CD4-positive, alpha-beta T cell treated with Interleukin-17A for 4 hours (primary cell): ENCODE data around the gene NRBF2.
A peak's percentile ranks its signal among the peaks of the same experiment; 100 is the strongest.
"Not testable (repeated sequence)": the region's sequence is repeated elsewhere in the genome, so short reads cannot be mapped to it uniquely, and the experiment has no call there.

Source experiments
- DNase-seq: peaks from one replicate; pipeline ENCODE4 v3.0.0-alpha.2; 2020; ENCODE audit warnings: mixed read lengths

The NRBF2 gene

GRCh38 chr10:63133056-63133820 is at the start of gene NRBF2:
NRBF2 (plus strand) TSS chr10:63133328; CDS start chr10:63133471, 143 bp downstream.
- DNase-seq = peak; percentile 98

- DNase-seq = not testable (repeated sequence)
Observed at GRCh38 chr10:63083406-63083805, 49.7 kb upstream of the NRBF2 start.

GRCh38 chr10:63083904-63084689 is 49.0 kb upstream of the NRBF2 start:
- DNase-seq = peak; percentile 52

- DNase-seq = no peak
Observed at GRCh38 chr10:63084690-63085382, 48.3 kb upstream of the NRBF2 start.

GRCh38 chr10:63093227-63093626 is 39.9 kb upstream of the NRBF2 start:
- no peak for DNase-seq

GRCh38 chr10:63094405-63094804 is 38.7 kb upstream of the NRBF2 start:
- DNase-seq = no peak

GRCh38 chr10:63094881-63095280 is 38.2 kb upstream of the NRBF2 start:
- no peak for DNase-seq

- no peak for DNase-seq
Observed at GRCh38 chr10:63099734-63100133, 33.4 kb upstream of the NRBF2 start.

- DNase-seq = not testable (repeated sequence)
Observed at GRCh38 chr10:63101091-63101490, 32.0 kb upstream of the NRBF2 start.

GRCh38 chr10:63102279-63102883 is 30.7 kb upstream of the NRBF2 start:
- DNase-seq = not testable (repeated sequence)

- not testable (repeated sequence) for DNase-seq
Observed at GRCh38 chr10:63103178-63103577, 29.9 kb upstream of the NRBF2 start.

- DNase-seq = no peak
Observed at GRCh38 chr10:63103971-63104409, 29.1 kb upstream of the NRBF2 start.

GRCh38 chr10:63105225-63106110 is 27.7 kb upstream of the NRBF2 start:
- DNase-seq = no peak

- DNase-seq = no peak
Observed at GRCh38 chr10:63106111-63106755, 26.9 kb upstream of the NRBF2 start.

- DNase-seq = no peak
Observed at GRCh38 chr10:63107943-63108437, 25.1 kb upstream of the NRBF2 start.

GRCh38 chr10:63110940-63111339 is 22.2 kb upstream of the NRBF2 start:
- no peak for DNase-seq

GRCh38 chr10:63114031-63114814 is 18.9 kb upstream of the NRBF2 start:
- no peak for DNase-seq

- no peak for DNase-seq
Observed at GRCh38 chr10:63115732-63116383, 17.3 kb upstream of the NRBF2 start.

GRCh38 chr10:63116452-63117072 is 16.6 kb upstream of the NRBF2 start:
- no peak for DNase-seq
